Measurements from ENCODE around the gene CPLX1.
A peak's percentile ranks its signal among the peaks of the same experiment; 100 is the strongest.
"Not testable (repeated sequence)": the region's sequence is repeated elsewhere in the genome, so short reads cannot be mapped to it uniquely, and the experiment has no call there.

CPLX1 gene

GRCh38 chr4:818106-818921 lies 7.6 kb downstream of the CPLX1 start:
- DNase-seq = no peak

DNA sequence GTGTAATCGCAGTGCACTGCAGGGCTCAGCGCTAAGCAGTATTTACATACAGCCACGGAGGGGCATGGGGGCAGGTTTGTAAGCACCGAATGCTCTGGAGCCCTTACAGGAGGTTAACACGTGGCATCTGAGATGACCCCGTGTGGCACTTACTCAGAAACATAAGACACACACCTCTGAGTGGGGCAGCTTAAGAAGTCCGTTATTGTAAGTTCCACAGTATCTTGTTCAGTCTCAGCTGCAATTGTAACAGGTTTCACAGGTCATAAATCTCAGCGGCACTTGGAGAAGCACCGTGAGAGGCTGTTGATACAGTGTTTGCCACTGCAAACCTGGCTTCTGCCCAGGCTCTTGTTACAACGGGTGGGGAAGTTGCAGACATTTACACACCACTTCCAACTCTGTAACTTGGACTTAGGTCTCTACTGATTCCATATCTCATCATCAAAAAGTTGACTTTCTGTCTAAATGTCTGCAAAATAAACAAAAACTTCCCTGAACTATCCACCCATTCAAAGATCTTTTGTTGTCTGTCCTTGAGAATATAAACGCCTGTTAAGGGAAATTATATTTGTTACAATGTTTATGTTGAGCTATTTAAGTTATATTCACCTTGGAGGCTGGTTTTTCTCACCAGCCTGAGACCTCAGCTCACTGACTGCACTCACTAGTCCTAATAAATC lies 10.3 kb downstream of the CPLX1 start:
- no peak for DNase-seq

- no peak for DNase-seq
Measured at GRCh38 chr4:814312-814850, 11.5 kb downstream of the CPLX1 start.

- no peak for DNase-seq
Measured at GRCh38 chr4:813900-814299, 12.0 kb downstream of the CPLX1 start.

GRCh38 chr4:808860-809570 lies 16.9 kb downstream of the CPLX1 start:
- DNase-seq = no peak

DNA sequence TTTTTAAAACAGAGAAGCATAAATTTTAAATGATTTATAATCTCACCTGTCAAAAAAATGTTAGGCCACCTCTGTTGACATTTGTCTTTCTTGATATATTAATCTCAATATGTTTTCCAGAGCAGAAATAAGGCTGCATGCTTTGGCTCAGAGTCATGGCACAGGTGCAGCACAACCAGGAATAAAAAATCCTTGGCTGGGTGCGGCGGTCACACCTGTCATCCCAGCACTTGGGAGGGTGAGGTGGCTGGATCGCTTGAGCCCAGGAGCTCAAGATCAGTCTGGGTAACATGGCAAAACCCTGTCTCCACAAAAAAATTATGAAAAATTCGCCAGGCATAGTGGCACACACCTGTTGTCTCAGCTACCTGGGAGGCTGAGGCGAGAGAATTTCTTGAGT lies 18.1 kb downstream of the CPLX1 start:
- no peak for DNase-seq

- DNase-seq = not testable (repeated sequence)
Measured at GRCh38 chr4:806979-807378, 18.9 kb downstream of the CPLX1 start.

DNA sequence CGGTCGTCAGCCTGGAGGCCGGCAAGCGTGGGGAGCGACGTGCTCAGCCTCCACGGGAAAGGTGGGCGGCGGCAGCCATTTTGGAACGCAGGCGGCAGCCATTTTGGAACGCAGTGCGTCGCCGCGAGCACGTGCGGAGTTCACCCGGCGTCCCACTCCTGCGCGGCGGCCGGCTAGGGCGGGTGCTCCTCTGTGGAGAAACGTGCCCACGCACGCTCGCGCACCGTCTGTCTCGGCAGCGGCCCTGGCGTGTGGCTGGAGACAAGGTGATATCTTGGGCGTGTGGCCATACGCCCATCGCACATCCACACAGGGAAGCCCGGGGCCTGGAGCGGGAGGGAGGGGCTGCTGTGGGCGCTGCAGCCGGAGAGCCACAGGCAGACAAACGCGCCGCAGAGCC lies 21.1 kb downstream of the CPLX1 start:
- DNase-seq = no peak

DNA sequence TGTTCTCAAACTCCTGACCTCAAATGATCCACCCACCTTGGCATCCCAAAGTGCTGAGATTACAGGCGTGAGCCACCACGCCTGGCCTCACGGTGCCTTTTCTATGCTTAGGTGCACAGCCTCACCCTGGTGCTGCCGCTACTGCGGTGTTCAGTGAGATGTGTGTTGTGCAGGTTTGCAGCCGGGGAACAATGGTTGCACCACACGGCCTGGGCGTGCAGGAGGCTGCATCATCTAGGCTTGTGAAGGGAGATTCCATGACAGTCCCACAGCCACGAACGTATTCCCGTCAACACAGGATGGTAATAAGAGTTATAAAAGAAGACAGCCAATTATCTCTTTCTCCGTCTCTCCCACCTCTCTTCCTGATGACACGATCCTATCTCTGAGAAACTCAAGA lies 22.0 kb downstream of the CPLX1 start:
- DNase-seq = no peak

- DNase-seq = no peak
Measured at GRCh38 chr4:801436-802124, 24.3 kb downstream of the CPLX1 start.

DNA sequence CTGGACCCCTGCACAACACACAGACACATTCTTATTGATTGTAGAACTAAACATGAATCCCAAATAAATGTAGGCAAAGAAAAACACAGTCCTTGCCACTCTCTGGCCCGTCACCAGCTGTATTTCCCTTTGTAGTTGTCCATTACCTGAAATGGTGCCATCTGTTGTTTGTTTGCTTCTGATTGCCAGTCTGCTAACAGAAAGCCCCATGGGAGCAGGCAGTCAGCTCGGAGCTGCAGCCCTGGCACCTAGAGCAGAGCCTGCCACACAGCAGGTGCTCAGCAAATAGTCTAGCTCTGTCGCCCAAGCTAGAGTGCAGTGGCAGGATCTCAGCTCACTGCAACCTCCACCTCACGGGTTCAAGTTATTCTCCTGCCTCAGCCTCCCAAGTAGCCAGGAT lies 28.9 kb downstream of the CPLX1 start:
- DNase-seq = peak; percentile 45

DNA sequence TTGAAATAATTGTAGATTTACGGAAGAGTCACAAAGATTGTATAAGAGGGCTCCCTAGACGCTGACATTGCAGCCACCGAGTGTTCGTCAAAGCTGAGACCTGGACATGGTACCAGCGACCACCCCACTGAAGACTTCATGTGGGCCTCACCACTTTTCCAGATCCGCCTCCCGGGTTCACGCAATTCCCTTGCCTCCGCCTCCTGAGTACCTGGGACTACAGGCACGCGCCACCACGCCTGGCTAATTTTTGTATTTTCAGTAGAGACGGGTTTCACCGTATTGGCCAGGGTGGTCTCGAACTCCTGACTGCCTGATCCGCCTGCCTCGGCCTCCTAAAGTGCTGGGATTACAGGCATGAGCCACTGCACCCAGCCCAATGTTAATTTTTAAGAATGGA lies 29.7 kb downstream of the CPLX1 start:
- no peak for DNase-seq

DNA sequence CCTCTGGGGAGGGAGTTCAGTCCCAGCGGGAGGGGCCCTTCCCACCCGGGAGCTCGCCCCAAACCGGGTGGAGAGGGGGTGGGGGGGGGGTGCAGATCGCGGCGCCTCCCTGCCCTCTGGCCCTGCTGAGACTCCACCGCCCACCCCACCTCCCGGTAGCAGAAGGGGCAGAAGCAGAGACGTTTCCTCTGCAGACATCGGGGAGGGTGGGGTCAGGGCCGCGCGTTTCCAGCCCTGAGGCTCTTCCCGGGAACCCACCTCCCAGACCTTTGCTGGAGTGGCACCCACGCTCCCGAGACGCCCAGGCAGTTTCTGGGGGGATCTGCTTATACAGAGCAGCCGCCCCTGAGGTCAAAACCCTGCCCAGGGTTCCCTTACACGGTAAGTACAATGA lies 30.2 kb downstream of the CPLX1 start:
- no peak for DNase-seq

DNA sequence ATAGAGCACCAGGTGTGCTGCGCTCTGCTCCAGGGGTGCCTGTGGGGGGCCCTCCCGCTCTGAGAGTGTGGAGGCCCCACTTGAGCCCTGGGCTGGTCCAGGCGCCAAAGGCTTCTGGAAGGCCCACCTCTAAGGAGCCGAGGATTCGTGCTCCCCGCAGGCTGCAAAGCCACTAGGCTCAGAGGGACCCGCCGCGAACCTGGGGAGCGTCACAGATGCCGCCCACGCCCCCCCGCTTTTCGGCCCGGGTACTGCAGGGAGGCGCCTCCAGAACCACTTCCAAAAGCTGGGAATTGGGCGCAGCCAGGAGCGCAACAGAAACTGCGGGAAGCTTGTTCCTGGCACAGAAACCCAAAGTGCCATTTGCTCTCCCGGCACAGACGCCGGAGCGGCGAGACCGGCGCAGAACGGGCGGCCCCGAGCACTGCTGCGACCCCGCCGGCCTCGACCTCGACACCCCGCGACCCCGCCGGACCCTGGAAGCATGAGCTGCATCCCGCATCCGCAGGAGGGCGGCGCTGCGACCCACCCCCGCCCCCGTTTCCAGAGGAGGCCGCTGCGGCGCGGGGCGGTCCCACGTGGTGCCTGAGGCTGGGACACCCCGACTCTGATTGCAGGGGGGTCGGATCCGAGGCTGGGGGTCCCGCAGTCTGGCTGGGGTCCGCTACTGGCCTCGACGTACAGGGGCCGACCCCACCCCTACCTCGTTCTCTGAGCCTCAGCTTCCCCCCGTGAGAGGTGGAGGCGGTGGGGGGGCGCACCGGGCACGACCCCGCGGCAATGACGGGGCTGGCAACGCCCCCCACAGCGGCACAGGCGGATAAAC lies 30.8 kb downstream of the CPLX1 start:
- no peak for DNase-seq

DNA sequence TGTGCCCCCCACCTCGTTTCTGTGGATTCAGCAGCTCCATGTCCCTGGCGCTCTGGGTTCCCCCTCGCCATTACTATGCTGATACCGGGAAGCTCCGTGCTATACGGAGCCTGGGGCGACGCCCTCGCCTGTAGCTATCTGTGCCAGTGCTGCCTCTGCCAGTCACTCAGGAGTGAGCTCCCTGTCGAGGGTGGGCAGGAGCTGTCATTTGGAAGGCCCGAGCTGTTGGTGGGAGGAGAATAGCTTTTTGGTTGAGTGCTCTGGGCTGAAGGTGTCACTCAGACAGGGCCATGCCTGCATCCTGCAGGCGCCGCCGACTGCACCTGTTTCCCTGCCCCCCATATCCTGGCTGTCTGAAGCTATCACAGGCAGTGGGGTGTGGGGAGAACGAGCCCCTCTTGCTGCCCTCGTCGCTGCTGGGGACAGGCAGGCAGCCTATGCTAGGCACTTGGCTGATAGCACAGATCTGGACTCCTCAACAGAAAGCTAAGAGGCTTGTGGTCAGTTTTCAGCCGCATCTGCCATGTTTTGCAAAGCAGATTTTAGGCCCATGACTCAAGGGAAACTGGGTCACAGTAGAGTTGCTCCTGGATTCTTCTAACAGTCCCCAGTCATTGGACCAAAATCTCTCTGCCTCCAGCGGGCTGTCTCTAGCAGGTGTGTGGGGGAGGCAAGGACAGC lies 31.8 kb downstream of the CPLX1 start:
- no peak for DNase-seq

- DNase-seq = no peak
Measured at GRCh38 chr4:793093-793861, 32.7 kb downstream of the CPLX1 start.

DNA sequence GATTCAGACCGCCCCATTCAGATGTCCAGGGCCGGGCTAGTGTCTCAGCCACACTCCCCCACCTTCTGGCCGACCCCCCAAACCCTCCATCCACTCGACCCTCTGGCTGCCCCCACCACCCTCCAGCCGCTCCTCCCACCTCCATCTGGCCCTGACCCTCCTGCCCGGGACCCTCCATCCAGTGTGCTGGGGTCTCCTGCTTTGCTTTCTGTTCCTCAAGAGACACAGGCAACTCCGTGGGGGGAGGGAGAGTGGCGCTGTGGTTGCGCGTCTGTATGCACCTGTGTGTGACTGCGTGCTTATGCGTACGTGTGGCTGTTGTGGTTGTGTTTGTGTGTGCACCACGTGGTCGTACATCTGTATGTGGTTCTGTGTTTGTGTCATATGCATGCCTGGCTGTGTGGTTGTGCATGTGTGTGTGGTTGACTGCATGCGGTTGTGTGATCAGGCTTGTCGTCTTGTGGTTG lies 33.3 kb downstream of the CPLX1 start:
- no peak for DNase-seq

DNA sequence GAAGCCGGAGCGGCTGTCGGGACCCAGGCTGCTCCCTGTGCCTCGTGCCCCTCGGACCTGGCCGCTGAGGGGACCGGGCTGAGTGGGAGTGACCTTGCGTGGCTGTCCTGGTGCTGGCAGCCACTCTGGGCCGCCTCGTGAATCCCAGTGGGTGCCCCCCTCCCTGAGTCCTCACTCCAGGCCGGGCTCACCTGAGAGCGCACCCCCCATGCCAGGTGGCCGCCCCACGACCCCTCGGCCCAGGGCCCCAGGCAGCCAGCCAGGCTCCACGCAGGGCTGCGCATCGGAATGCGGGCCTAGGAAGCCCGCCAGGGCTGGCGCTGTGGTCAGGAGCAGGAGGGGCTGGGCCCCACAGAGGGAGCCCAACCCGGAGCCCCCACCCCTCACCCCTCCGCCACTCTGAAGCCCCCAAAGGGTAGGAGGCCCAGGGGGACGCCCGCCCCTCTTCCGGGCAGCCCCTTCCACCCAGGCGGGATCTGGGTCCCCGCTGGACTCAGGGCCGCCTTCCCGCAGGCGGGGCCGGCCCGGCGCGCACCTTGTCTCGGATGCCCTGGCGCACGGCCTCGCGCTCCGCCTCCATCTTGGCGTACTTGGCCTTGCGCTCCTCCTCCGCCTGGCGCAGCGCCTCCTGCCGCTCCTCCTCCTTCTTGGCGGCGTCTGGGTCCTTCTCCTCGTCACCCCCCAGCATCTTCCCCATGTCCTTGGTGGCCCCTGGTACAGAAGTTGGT lies 33.9 kb downstream of the CPLX1 start:
- DNase-seq = no peak

- DNase-seq = no peak
Measured at GRCh38 chr4:791252-791897, 34.6 kb downstream of the CPLX1 start.
